Aorta (tissue), 5 donors: ENCODE measurements around the gene GPATCH8. TPM values are rescaled to one million over a fixed set of nuclear protein-coding genes. Genes with fewer than 3 reads are reported as not detected.
A peak's percentile ranks its signal among the peaks of the same experiment; 100 is the strongest.
"Not testable (repeated sequence)": the region's sequence is repeated elsewhere in the genome, so short reads cannot be mapped to it uniquely, and the experiment has no call there.

ENCODE experiments used
- ATAC-seq: fragments of 200-7000 bp; cut with Tn5 transposase; one replicate; pipeline ENCODE4 v1.9.1; 2022; ENCODE audit warnings: moderate library complexity; ENCODE audit not compliant: low FRiP score
- DNase-seq, 2 donors: peaks; one replicate each; pipeline ENCODE4 v3.0.0-alpha.2; 2020
- H3K27ac ChIP-seq, 2 donors: one replicate each; pipeline ENCODE4 v1.5.1; 2013; ENCODE audit warnings: low read length in 2 of 2, mild to moderate bottlenecking in 2 of 2, moderate library complexity in 2 of 2, control low read depth in 1 of 2, inconsistent platforms in 1 of 2, low read depth in 1 of 2
- H3K27me3 ChIP-seq, 2 donors: one replicate each; pipeline ENCODE4 v1.6.1; 2013; ENCODE audit warnings: control low read depth in 1 of 2, low read length in 1 of 2, mild to moderate bottlenecking in 1 of 2, moderate library complexity in 1 of 2; ENCODE audit not compliant: insufficient read depth in 2 of 2, control insufficient read depth in 1 of 2
- H3K36me3 ChIP-seq, 2 donors: one replicate each; pipeline ENCODE4 v1.6.1; 2013; ENCODE audit warnings: control low read depth in 1 of 2, low read length in 1 of 2, mild to moderate bottlenecking in 1 of 2; ENCODE audit not compliant: insufficient read depth in 2 of 2, control insufficient read depth in 1 of 2
- H3K4me1 ChIP-seq, 2 donors: one replicate each; pipeline ENCODE4 v1.6.1; 2013; ENCODE audit warnings: low read length in 2 of 2, control low read depth in 1 of 2, mild to moderate bottlenecking in 1 of 2, moderate library complexity in 1 of 2; ENCODE audit not compliant: insufficient read depth in 2 of 2, control insufficient read depth in 1 of 2
- H3K4me3 ChIP-seq, 2 donors: one replicate each; pipeline ENCODE4 v1.5.1; 2013; ENCODE audit warnings: low read length in 2 of 2, control low read depth in 1 of 2, mild to moderate bottlenecking in 1 of 2
- H3K9me3 ChIP-seq: one replicate; pipeline ENCODE4 v1.6.1; 2013; ENCODE audit warnings: mild to moderate bottlenecking, low read length; ENCODE audit not compliant: control insufficient read depth
- WGBS, 2 donors: extraction: QIAGEN DNeasy Blood & Tissue Kit; methylation state at CpG; one replicate each; pipeline ENCODE4 v1.1.7; 2013; 5-methylcytosine and 5-hydroxymethylcytosine counted together
- intact Hi-C, 2 donors: fragments of 100-400 bp; cut with DNase I; formaldehyde crosslinking; loops; one replicate each; pipeline versions ENCODE4 v1.14.2 to v1.15.0; 2022
- polyA plus RNA-seq, 2 donors: library from polyadenylated mRNA; stranded (reverse); fragments of 200-250 nt; gene quantifications; one replicate each; pipeline ENCODE4 v1.2.3, GENCODE V29; 2013
- total RNA-seq, 2 donors: library from RNA; stranded (reverse); fragmentation: NEBNext Ultra II Directional; extraction: Animal tissue kit (Norgen Biotek cat#: 25700); gene quantifications; one replicate each; pipeline ENCODE4 v1.2.1, GENCODE V29; 2021
- donor health status: healthy with polysubstance abuse.
- donor health status: Bipolar disorder and iron deficiency.
- donor health status: DM: no; HTN: no; CAD: no.
- donor health status: DM: no; HTN: no; CAD: no.
- donor health status: DM: yes; HTN: yes; CAD: no.

Gene GPATCH8
- total and polyA plus RNA-seq, 4 donors: 4.9 to 56.5 (median 27.3) TPM

GRCh38 chr17:44530896-44531418 is 27.8 kb upstream of the GPATCH8 start:
- H3K27me3 ChIP-seq: no peaks in the 10 kb centered on the region
- no peak overlapping the region for H3K4me3 ChIP-seq
- intact Hi-C loops: no loop called here
- no peaks in the 10 kb centered on the region for H3K4me1 ChIP-seq
- DNase-seq: no peak
- no peaks in the 10 kb centered on the region for H3K9me3 ChIP-seq
- H3K36me3 ChIP-seq: no peaks in the 10 kb centered on the region
- ATAC-seq: no peak
- H3K27ac ChIP-seq: no peak overlapping the region
- 83 to 87% methylated on average over 7 of the region's 7 CpGs for WGBS, 2 donors

- H3K27me3 ChIP-seq: no peaks in the 10 kb centered on the region
- 84 to 90% methylated on average over 3 of the region's 3 CpGs for WGBS, 2 donors
- H3K36me3 ChIP-seq: no peaks in the 10 kb centered on the region
- H3K27ac ChIP-seq: no peak overlapping the region
- no peak for DNase-seq
- intact Hi-C loops: no loop called here
- ATAC-seq: no peak
- H3K4me3 ChIP-seq: no peak overlapping the region
- no peaks in the 10 kb centered on the region for H3K4me1 ChIP-seq
- no peaks in the 10 kb centered on the region for H3K9me3 ChIP-seq
Observed at GRCh38 chr17:44529864-44530263, 26.7 kb upstream of the GPATCH8 start.

GRCh38 chr17:44527954-44528353 is 24.7 kb upstream of the GPATCH8 start:
- no peaks in the 10 kb centered on the region for H3K9me3 ChIP-seq
- no peak for DNase-seq
- 95% methylated on average over 28 of the region's 28 CpGs for WGBS, 2 donors
- no peaks in the 10 kb centered on the region for H3K4me1 ChIP-seq
- no peak for ATAC-seq
- H3K27me3 ChIP-seq: no peaks in the 10 kb centered on the region
- intact Hi-C loops: no loop called here
- H3K27ac ChIP-seq: no peak overlapping the region
- no peak overlapping the region for H3K4me3 ChIP-seq
- H3K36me3 ChIP-seq: no peaks in the 10 kb centered on the region

- 93% methylated on average over 1 of the region's 1 CpG for WGBS, 2 donors
- Histone ChIP-seq H3K9me3 (no peaks in the 10 kb centered on the region), H3K27ac (no peak overlapping the region), H3K27me3 (no peaks in the 10 kb centered on the region), H3K4me3 (no peak overlapping the region), H3K36me3 (no peaks in the 10 kb centered on the region), H3K4me1 (no peaks in the 10 kb centered on the region)
- DNase-seq (no peak), ATAC-seq (no peak)
- intact Hi-C loops: no loop called here
Observed at GRCh38 chr17:44527102-44527501, 23.9 kb upstream of the GPATCH8 start.

- Histone ChIP-seq H3K27ac (no peak overlapping the region), H3K4me3 (no peak overlapping the region), H3K9me3 (no peaks in the 10 kb centered on the region), H3K27me3 (no peaks in the 10 kb centered on the region), H3K36me3 (no peaks in the 10 kb centered on the region), H3K4me1 (no peaks in the 10 kb centered on the region)
- intact Hi-C loops: loop anchor here in 1 of 2 donors (2.0 kb wide), 1 partner anchor 123 kb away; no protein-coding TSS in a partner anchor
- ATAC-seq: no peak
- WGBS, 2 donors: 68 to 69% methylated on average over 3 of the region's 3 CpGs
- peak in 1 of 2 donors; percentile 30 for DNase-seq
Observed at GRCh38 chr17:44523672-44523972, 20.4 kb upstream of the GPATCH8 start.

- H3K36me3 ChIP-seq: no peaks in the 10 kb centered on the region
- H3K27me3 ChIP-seq: no peaks in the 10 kb centered on the region
- H3K4me1 ChIP-seq: no peaks in the 10 kb centered on the region
- ATAC-seq: peak; percentile 63
- H3K9me3 ChIP-seq: no peaks in the 10 kb centered on the region
- no peak overlapping the region for H3K27ac ChIP-seq
- intact Hi-C loops: loop anchor here in 1 of 2 donors (2.0 kb wide), 1 partner anchor 122 kb away; no protein-coding TSS in a partner anchor
- no peak overlapping the region for H3K4me3 ChIP-seq
- WGBS, 2 donors: 50 to 53% methylated on average over 14 of the region's 14 CpGs
- DNase-seq: peak; percentile 86 to 88
Observed at GRCh38 chr17:44522883-44523671, 19.9 kb upstream of the GPATCH8 start.

GRCh38 chr17:44518032-44518431 is 14.8 kb upstream of the GPATCH8 start:
- Histone ChIP-seq H3K9me3 (no peaks in the 10 kb centered on the region), H3K4me1 (no peaks in the 10 kb centered on the region), H3K36me3 (no peaks in the 10 kb centered on the region), H3K27me3 (no peaks in the 10 kb centered on the region), H3K4me3 (no peak overlapping the region), H3K27ac (no peak overlapping the region)
- intact Hi-C loops: no loop called here
- DNase-seq (no peak), ATAC-seq (no peak)
- WGBS, 2 donors: 27 to 36% methylated on average over 3 of the region's 3 CpGs

- ATAC-seq, intact Hi-C loops, H3K9me3 ChIP-seq, H3K4me3 ChIP-seq, H3K36me3 ChIP-seq, H3K4me1 ChIP-seq, DNase-seq, H3K27me3 ChIP-seq, H3K27ac ChIP-seq: not testable (repeated sequence)
- WGBS, 2 donors: 38 to 39% methylated on average over 14 of the region's 14 CpGs
Observed at GRCh38 chr17:44511241-44512134, 8.3 kb upstream of the GPATCH8 start.
